NT2/D1 (cell line): ENCODE data around the gene TGM5.

Experiments
- SUZ12 ChIP-seq: IDR thresholded peaks from 2 replicates; pipeline ENCODE4 v1.6.1; 2011; ENCODE audit not compliant: insufficient read length, insufficient read depth; ENCODE audit errors: extremely low read depth
- YY1 ChIP-seq: IDR thresholded peaks from 2 replicates; pipeline ENCODE4 v1.6.1; 2011; ENCODE audit not compliant: insufficient read length, insufficient read depth
- ZNF274 ChIP-seq: IDR thresholded peaks from 2 replicates; pipeline ENCODE4 v1.6.1; 2011; ENCODE audit warnings: mild to moderate bottlenecking, low read depth, low read length

DNA sequence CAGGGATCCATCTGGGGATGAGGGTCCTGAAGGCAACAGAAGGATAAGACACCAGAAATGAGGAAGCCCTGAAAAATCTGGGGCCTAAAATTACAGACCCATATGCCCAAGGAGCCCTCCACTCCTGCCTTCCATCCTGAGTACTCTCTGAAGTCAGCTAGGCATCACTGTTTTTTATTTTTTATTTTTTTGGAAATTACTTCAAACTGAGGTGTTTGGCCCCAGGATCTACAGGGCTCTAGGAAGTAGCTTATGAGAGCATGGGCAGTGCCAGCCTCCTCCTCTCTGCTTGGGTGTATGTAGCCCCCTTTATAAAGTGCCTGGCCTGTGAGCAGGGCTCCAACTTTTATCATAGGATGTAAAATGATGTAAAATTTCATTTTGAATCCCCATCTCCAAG, 53.8 kb downstream of the TGM5 start:
- TF ChIP-seq ZNF274 (no peak), YY1 (no peak), SUZ12 (no peak)
